Measurements from ENCODE around the gene PTPRN2. TPM values are rescaled to one million over a fixed set of nuclear protein-coding genes. Genes with fewer than 3 reads are reported as not detected.

PTPRN2 gene
- polyA plus RNA-seq, 4 donors, result 7.3 to 11.4 (median 8.0) TPM

- DNase-seq (ENCODE audit: low read depth in 4 of 4, low spot score in 2 of 4), result no peak
Observed at GRCh38 chr7:157685430-157686284, 902.0 kb downstream of the PTPRN2 start.

DNA sequence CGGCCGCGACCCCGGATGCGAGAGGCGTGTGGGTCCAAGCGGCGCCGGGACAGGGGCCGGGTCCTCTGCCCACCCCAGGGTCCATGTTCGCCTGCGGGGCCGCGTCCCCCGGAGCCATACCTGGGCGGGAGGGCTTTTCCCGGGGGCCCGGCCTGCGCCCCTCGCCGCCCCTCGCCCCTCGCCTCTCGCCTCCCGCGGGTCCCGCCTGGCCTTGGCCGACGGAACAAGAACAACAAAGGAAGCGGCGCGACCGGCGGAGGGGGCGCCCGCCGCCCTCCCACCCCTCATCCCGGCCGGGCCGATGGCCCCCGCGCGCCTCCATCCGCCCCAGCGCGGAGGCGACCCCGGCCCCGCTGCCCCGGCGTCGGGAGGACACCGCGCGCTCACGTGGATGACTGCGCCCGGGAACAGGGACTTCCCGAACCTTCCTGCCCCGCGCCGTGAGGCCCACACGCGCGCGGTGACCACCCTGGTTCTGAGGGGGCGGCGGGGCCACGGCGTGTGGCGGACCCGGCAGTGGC is 902.7 kb downstream of the PTPRN2 start:
- no peak for DNase-seq (ENCODE audit: low read depth in 4 of 4, low spot score in 2 of 4)

GRCh38 chr7:157684157-157684908 is 903.3 kb downstream of the PTPRN2 start:
- DNase-seq (ENCODE audit: low read depth in 4 of 4, low spot score in 2 of 4), result no peak

DNA sequence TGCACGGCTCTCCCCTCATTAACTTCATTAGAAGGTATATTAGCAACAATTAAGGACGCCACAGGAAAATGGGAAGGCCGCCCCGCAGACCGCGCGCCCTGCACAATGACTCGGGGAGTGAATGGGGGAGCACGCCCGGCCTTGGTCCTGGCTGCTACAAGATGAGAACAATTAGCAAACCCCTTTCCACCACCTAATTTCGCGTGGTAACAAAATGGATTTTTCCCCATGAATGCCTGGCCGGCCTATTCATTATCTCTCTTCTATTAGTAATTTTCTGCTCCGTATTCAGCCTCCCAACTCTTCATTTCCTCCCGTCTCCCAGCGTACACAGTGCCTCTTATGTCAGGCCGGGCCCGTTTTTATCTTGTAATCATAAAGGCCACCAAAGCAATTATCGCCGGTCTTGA is 903.9 kb downstream of the PTPRN2 start:
- no peak for DNase-seq (ENCODE audit: low read depth in 4 of 4, low spot score in 2 of 4)

- DNase-seq (ENCODE audit: low read depth in 4 of 4, low spot score in 2 of 4), result no peak
Observed at GRCh38 chr7:157682946-157683746, 904.5 kb downstream of the PTPRN2 start.

- DNase-seq (ENCODE audit: low read depth in 4 of 4, low spot score in 2 of 4), result no peak
Observed at GRCh38 chr7:157682064-157682945, 905.3 kb downstream of the PTPRN2 start.

DNA sequence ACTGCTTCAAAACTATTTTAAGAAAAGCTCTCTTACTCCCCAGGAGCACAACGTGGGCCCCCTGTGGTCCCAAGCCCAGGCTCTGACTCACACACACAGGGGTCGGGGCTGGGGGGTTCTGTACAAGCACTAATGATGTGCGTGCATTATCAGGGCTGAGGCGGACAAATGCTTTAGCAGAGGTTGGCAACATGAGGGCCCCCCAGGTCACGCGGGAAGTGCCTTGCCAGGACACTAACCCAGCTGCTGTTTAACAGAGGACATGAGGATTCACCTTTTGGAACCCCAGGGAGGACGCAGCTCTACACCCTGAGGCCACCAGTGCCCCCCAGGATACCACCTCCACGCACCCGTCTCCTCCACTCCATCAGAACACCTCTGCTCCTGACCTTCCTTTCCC is 908.0 kb downstream of the PTPRN2 start:
- no peak for DNase-seq (ENCODE audit: low read depth in 4 of 4, low spot score in 2 of 4)

DNA sequence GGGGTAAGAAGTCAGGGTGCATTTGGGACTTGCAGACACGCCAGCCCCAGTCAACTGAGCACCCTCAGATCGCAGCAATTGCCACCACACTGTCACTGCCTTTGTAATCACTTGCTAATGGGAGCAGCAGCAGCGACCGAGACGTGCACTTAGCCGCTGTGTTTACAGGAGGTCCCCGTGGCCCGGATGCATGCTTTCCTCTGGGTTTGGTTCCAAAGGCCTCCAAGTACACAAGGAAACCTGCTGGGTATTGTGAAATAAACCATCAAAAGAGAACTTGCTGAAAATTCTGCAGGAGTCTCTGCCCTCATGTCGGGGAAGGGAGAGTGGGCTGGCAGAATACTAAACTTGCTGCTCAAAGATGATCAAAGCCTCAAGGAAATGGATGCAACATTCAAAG is 909.1 kb downstream of the PTPRN2 start:
- DNase-seq (ENCODE audit: low read depth in 4 of 4, low spot score in 2 of 4), result no peak

- DNase-seq (ENCODE audit: low read depth in 4 of 4, low spot score in 2 of 4), result no peak
Observed at GRCh38 chr7:157676456-157677255, 911.0 kb downstream of the PTPRN2 start.

- no peak for DNase-seq (ENCODE audit: low read depth in 4 of 4, low spot score in 2 of 4)
Observed at GRCh38 chr7:157676001-157676400, 911.6 kb downstream of the PTPRN2 start.

- DNase-seq (ENCODE audit: low read depth in 4 of 4, low spot score in 2 of 4), result no peak
Observed at GRCh38 chr7:157675427-157675927, 912.1 kb downstream of the PTPRN2 start.

DNA sequence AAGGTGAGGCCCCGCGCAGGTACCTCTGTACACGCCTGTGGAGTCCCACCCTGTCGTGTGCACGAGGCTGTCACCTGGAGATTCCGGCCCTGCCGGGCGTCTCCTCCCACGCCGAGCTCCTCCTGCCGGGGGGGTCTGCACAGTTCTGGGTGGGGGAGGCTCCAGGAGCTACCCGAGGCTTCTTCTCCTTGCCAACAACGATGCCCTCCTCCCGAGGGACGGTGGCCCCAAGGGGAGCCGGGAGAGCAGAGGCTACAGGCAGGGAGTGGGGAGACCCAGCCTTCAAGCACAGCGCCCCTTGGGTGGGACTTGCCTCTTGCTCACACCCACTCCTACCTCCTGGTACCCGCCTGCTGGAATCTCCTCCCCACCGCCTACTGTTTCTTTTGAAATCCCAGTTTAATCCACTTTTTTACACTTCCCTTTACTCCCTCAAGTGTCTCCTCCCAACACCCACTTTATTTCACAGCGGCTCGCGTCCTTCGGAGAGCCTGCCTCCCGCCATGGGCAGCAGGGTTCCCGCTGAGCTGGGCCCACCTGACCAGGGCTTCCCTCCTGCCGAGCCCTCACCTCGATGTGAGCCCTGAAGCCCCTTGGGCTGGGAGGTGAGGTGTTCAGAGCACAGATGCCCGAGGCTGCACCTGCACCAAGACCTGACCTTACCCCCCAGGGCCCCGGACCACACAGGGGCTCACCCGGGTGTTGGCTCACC is 912.8 kb downstream of the PTPRN2 start:
- no peak for DNase-seq (ENCODE audit: low read depth in 4 of 4, low spot score in 2 of 4)

DNA sequence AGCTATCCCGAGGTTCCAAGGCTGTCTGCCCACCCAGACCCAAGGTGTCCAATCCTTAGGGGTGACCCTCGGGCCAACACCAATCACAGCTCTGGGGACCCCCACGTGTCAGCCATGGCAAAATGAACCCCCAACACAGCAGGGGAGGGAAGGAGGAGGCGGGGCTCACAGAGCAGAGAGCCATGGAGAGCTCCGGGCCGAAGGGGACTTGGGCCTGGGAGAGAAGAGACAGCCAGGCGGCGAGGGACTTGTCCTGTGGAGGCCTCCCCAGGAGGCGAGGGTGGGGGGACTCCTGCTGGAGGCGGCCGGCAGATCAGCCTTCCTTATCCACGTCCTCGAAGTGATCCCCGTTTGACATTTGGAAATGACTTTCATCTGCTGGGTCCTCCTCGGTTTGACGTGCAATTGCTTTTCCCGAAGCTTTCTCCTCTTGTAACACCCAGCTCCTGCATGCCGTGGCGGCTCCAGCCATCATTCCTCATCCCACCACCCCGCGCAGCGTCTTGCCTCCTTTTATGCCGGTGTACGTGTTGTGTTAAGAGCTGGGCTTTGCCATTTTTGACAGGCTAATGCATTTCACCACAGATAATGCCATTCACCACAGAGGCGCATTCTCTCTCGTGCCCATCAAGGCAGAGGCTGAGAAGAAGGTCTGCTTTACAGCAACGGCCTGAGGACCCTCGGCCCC is 913.5 kb downstream of the PTPRN2 start:
- DNase-seq (ENCODE audit: low read depth in 4 of 4, low spot score in 2 of 4), result no peak

DNA sequence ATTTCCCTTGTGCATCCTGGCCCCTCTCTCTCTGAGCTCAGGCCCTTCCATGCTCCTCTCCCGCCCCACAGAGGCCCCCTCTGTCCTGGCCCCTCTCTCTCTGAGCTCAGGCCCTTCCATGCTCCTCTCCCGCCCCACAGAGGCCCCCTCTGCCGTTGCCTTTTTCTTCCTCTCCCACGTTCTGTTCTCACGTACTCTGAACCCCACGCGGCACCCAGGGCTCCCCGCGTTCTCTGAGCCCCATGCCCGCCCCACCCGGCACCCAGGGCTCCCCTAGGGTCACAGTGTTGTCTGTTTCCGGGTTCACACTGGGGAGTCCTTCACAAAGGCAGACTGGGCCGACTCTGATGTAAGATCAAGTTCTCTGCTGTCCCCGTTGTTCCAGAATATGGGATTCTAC is 914.0 kb downstream of the PTPRN2 start:
- no peak for DNase-seq (ENCODE audit: low read depth in 4 of 4, low spot score in 2 of 4)

DNA sequence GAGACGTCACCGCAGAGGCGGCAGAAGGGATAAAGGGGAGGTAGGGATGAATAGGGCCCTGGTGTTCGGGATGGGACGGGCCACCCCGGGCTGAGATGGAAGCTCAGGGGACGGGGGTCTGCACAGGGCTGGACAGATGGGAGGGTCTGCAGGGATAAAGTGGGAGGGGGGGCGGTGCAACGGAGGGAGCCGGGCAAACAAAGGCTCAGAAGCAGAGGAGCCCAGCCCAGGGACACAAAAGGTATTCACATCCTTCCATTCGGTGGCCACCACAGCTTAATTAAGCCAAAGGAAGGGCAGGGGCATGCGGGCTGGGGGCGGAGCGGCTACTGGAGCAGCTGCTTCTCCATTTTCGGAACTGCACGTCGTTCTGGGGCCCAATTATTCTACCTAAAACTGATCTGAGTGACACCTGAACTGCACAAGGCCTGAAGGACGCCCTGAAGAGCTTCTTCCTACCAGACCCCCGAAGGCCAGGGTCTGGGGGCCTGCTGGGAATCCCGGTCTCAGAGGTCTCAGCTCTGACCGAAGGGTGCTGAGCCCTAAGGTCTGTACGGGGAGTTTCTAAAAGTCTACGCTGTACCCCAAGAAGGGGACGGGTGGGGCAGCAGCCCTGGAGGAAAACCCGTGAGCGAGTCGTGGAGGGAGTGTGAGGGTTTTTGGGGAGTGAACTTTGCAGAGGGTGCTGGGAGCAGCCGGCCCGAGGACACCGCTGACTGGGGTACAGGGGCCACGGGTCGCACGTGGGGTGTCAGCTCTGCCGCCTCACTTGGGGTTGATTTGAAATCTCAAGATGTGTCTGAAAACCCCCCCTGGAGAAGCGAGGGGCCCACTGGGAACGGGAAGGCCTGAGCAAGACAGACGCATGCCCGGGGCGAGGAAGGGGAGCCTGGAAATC is 916.0 kb downstream of the PTPRN2 start:
- DNase-seq (ENCODE audit: low read depth in 4 of 4, low spot score in 2 of 4), result no peak

- DNase-seq (ENCODE audit: low read depth in 4 of 4, low spot score in 2 of 4), result no peak
Observed at GRCh38 chr7:157670490-157671357, 916.9 kb downstream of the PTPRN2 start.

Data from left renal cortex interstitium (tissue), 4 donors.